AG10803 (cell line): ENCODE measurements around the gene CCDC32.

Source experiments
- DNase-seq: peaks from one replicate; pipeline ENCODE4 v3.0.0; 2010; ENCODE audit warnings: low read depth
- H3K4me3 ChIP-seq: 2 replicates; pipeline ENCODE4 v1.5.1; 2011; ENCODE audit warnings: mild to moderate bottlenecking, low read length, control low read depth
- TF ChIP-seq, protein P1 (sequence below): conservative IDR thresholded peaks from 2 replicates; pipeline ENCODE4 v1.5.1; 2011; ENCODE audit warnings: mild to moderate bottlenecking, low read length, control low read depth, inconsistent platforms

CCDC32 gene

DNA sequence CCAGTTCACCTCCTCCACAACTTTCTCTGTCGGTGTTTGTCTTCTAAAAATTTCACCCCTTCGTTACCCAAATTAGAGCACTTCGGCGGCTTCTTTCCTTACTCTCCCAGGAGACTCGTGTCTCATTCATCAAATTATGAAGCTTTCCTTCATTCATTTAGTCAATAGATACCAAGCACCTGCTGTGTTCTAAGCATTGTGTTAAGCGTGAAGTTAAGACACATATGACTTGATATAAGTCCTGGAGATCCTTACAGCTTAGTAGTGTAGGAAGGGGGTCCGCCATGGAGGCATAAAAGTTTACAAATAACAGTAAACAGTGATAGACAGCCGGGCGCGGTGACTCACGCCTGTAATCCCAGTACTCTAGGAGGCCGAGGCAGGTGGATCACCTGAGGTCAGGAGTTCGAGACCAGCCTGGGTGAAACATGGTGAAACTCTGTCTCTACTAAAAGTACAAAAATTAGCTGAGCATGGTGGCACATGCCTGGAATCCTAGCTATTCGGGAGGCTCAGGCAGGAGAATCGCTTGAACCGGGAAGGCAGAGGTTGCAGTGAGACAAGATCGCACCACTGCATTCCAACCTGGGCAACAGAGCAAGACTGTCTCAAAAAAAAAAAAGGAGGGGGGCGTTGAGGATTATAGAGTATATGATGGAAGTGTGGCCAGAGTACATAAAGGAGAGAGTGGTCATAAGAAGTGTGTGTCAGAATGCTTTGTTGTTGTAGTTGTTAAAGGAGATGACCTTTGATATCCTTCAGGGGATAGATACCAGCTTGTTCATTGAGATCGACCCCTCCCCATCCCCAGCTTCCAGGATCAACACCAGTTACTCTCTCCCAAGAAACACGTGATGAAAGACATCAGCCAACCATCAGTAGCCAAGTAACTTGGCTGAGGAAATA lies 744 bp upstream of the CCDC32 start:
- DNase-seq, result no peak

DNA sequence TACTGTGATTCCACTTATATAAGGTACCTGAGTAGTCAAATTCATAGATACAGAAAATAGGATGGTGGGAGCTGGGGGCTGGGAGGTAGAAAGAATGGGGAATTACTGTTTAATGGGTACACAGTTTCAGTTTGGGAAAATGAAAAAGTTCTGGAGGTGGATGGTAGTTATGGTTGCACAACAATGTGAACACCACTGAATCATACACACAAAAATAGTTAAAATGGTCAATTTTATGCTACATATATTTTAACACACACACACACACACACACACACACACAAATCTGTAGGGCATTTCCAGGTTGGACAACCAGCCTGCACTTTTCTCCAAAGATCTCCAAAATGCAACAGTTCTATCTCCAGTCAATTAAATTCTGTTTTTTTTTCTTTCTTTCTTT lies 1.4 kb downstream of the CCDC32 start:
- TF ChIP-seq, protein P1, sequence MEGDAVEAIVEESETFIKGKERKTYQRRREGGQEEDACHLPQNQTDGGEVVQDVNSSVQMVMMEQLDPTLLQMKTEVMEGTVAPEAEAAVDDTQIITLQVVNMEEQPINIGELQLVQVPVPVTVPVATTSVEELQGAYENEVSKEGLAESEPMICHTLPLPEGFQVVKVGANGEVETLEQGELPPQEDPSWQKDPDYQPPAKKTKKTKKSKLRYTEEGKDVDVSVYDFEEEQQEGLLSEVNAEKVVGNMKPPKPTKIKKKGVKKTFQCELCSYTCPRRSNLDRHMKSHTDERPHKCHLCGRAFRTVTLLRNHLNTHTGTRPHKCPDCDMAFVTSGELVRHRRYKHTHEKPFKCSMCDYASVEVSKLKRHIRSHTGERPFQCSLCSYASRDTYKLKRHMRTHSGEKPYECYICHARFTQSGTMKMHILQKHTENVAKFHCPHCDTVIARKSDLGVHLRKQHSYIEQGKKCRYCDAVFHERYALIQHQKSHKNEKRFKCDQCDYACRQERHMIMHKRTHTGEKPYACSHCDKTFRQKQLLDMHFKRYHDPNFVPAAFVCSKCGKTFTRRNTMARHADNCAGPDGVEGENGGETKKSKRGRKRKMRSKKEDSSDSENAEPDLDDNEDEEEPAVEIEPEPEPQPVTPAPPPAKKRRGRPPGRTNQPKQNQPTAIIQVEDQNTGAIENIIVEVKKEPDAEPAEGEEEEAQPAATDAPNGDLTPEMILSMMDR, result no peak
- DNase-seq, result no peak
- no peak overlapping the region for H3K4me3 ChIP-seq

More for the DNA sequence above, 744 bp upstream of the CCDC32 start:
- TF ChIP-seq, protein P1, result no peak
- peak overlapping the region; percentile 92 for H3K4me3 ChIP-seq

DNA sequence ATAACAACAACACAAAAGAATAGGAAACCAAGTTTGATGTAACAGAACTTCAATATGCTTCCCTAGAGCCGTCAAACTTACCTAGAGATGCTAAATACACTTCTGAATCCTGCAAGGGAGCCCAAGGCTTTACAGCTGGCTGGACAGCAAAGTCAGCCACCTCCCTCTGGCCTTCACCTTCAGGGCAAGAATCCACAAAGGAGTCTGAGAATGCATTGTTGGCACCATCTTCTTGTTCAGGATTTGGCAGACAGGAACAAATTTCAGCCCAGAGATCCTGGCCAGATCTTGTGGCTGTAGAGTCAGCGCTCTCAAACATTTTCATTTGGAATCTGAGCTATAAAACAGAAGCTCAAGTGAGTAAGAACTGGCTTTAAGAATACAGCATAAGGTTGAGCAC lies 2.2 kb downstream of the CCDC32 start:
- TF ChIP-seq, protein P1, result no peak
- DNase-seq, result peak; percentile 16

DNA sequence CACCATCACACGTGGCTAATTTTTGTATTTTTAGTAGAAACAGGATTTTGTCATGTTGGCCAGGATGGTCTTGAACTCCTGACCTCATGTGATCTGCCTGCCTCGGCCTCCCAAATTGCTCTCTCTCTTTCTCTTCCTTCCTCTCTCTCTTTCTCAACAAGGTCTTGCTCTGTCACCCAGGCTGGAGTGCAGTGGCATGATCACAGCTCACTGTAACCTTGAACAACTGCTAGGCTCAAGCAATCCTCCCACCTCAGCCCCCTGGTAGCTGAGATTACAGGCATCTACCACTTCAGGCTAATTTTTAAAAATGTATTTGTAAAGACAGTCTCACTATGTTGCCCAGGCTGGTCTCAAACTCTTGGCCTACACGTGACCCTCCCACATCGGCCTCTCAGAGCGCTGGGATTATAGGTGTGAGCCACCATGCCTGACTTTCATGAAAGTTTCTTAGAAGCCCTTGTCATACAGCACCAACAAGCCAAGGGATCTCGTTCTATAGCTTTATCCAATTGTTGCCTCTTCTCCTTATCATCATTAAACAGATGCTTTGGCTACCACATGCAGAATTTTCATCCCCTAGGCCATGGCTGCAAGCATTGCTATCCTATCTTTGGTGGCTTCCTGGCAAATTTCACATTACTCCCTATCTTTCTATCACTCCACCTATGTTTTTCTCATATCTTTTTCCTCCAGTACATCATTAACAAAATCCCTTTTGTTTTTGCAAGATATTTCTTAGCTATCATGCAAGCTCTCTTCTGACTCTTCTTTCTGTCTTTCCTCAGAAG lies 5.7 kb downstream of the CCDC32 start:
- H3K4me3 ChIP-seq, result no peak overlapping the region
- no peak for DNase-seq

More for the DNA sequence above, 2.2 kb downstream of the CCDC32 start:
- no peak overlapping the region for H3K4me3 ChIP-seq

DNA sequence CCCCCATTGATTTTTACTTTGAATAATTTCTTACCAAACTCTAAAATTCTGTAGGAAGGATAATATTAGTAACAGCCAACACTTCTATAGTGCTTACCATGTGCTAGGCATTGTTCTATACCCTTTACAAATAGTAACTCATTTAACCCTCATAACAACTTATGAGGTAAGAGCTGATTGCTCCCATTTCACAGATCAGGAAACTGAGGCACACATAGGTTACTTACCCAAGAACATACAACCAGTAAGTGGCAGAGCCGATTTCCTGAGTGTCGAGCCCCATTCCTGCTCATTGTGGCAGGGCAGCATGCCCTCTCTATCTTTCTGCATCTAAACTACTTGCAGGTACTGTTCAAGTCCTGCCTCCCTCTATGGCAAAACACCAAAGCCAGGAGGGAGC lies 9.0 kb downstream of the CCDC32 start:
- no peak overlapping the region for H3K4me3 ChIP-seq
- TF ChIP-seq, protein P1, result no peak
- DNase-seq, result no peak

More for the DNA sequence above, 5.7 kb downstream of the CCDC32 start:
- TF ChIP-seq, protein P1, result no peak

DNA sequence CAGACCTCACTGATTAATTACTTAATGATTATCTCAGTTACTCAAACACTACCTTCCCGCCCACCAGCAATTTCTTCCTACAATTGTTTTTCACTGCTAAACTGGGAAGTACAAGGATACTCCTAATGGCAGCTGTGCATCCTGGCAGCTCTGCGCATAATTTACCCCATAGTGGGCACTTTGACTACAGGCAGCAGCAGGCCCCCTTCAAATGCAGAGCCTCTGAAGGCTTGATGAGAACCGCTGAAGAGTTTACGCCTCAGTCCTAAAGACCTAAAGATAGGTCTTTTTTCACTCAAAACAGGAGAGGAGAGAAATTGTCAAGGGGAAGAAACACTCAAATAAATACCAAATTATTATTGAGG lies 10.7 kb downstream of the CCDC32 start:
- TF ChIP-seq, protein P1, result no peak
- H3K4me3 ChIP-seq, result no peak overlapping the region
- no peak for DNase-seq
